GM18526 (cell line): ENCODE data around the gene MORN2.

ENCODE experiments used
- POLR2A ChIP-seq: IDR thresholded peaks from 3 replicates; pipeline ENCODE4 v1.6.1; 2011; ENCODE audit not compliant: insufficient read length; ENCODE audit errors: extremely low read depth

Gene MORN2

GRCh38 chr2:38876407-38876806 is 631 bp downstream of the MORN2 start:
- no peak for TF ChIP-seq POLR2A

GRCh38 chr2:38886063-38886462 is 10.3 kb downstream of the MORN2 start:
- no peak for TF ChIP-seq POLR2A

GRCh38 chr2:38887347-38887746 is 11.6 kb downstream of the MORN2 start:
- TF ChIP-seq POLR2A, result no peak

GRCh38 chr2:38887902-38888554 is 12.3 kb downstream of the MORN2 start:
- no peak for TF ChIP-seq POLR2A

GRCh38 chr2:38889045-38889444 is 13.3 kb downstream of the MORN2 start:
- no peak for TF ChIP-seq POLR2A

DNA sequence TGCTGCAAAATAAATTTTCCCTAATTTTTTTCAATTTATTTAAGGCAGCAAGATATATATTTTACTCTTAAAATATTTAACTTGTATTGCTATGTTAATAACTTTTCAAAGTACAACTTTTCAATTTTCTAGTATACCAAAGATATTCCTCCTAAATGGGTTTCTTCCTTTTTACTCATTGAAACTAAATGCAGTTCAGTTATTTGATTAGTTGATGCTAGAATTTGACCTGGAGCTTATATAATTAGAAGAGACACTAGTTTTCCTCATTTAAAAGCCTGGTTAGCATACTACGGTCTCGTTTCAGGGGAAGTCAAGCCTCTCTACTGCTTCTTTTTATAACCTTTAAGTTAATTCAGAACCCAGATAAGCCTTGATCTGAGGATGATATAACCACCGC is 13.8 kb downstream of the MORN2 start, which contains the start of gene ARHGEF33:
Gene ARHGEF33 (plus strand): TSS at position 301 of the 400 bp plus-strand sequence. CDS start 29,573 bp downstream, outside the sequence.
- TF ChIP-seq POLR2A, result no peak

- TF ChIP-seq POLR2A, result no peak
Measured at GRCh38 chr2:38892819-38893218, 17.0 kb downstream of the MORN2 start.

DNA sequence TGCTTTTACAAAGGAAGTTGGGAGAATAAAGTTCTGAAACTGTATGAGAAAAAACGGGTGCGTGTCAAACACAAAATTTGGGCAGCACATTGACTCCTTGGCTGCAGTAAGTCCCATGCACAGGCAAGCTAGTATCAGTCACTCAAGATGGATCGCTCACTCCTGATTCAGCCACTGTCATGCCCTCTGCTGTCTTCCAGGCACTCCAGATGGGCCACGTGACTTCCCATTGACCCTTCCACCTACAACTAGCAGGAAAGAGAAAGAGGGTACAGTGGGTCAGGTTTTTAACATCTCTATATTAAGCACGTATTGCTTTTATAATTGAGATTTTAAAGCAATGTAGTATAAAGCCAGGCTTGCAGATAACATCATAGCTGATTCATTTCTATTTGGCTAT is 22.5 kb downstream of the MORN2 start:
- TF ChIP-seq POLR2A, result no peak

DNA sequence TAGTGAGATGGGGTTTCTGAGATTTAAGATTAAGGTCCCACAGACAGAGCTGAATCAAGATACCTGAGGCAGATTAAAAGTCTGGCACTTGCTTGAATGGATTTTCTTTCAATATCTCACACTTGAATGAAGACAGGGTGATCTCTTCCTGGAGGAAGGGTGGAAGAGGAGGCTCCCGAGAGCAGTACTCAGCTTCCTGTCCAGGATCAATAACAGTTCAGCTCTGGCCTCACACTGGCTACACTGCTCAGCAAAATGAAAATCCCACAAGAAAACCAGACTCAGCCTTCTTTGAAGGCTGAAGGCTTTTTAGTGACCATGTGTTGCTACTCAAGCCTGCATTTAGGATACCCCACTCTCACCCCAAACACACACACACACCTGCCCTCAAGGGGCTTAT is 24.9 kb downstream of the MORN2 start:
- no peak for TF ChIP-seq POLR2A

- TF ChIP-seq POLR2A, result no peak
Measured at GRCh38 chr2:38905251-38905650, 29.5 kb downstream of the MORN2 start.

DNA sequence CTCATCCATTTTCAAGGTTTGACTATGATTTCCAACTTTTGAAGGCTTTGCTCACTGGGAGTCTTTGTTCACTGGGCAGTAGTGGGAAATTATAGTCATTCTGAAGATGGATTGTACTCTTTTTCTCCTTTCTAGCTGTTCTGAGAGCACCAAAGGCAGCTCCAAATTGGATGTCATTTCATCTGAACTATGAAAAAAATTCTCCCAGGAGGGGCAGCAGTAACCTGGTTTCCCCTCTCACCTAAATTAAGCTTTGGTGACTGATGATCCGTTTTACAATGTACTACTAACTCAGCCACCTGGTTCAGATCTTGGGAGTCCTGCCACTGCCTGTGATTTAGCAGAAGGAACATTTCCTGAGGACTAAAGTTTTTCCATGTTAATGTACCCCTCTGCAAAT is 31.5 kb downstream of the MORN2 start:
- no peak for TF ChIP-seq POLR2A

DNA sequence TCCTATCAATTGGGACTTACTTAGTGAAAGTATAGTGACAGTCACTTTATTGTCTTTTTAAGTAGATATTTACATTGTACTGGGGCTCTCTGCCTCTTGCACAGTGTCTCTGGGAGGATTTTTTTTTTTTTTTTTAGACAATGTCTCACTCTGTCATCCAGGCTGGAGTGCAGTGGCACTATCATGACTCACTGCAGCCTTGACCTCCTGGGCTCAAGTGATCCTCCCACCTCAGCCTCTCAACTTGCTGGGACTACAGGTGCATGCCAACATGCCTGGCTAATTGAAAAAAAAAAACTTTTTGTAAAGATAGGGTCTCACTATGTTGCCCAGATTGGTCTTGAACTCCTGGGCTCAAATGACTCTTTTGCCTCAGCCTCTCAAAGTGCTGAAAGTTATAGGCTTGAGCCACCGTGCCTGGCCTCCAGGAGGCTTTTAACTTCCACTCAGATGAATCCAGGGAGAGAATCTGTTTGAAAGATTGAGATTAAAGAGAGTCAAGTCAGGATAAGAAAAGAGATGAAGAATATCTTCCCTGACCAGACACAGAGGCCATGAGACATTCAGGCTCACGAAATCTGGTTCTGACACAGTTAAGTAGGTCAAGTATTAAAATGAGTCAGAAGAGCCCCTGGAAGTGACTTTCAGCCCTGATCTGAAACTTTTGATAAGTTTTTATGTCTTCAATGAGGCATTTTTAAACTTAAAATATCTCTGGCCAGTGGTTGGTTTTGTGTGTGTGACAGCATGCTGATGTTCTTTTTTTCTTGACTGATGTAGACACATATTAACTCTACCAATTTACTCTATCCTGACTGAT is 32.2 kb downstream of the MORN2 start:
- no peak for TF ChIP-seq POLR2A

DNA sequence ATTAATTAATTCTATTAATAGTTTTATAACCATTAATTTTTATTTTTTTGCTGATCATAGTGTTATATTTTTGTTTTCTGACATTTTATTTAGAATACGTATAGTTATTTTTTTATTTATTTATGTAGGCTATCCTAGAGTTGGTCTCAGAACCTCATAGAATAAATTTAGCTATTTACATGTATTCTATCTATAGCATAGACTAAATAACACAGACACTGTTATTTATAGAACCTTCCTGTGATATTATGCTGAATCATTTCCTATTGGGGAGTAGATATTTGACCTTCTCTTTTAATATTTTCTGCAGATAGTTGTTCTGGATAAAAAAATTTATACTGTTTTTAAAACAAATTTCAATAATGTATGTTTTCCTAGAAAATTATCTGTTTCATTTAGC is 34.1 kb downstream of the MORN2 start:
- no peak for TF ChIP-seq POLR2A

GRCh38 chr2:38911191-38911590 is 35.4 kb downstream of the MORN2 start:
- TF ChIP-seq POLR2A, result no peak

- TF ChIP-seq POLR2A, result no peak
Measured at GRCh38 chr2:38912619-38913018, 36.8 kb downstream of the MORN2 start.

- no peak for TF ChIP-seq POLR2A
Measured at GRCh38 chr2:38922389-38922788, 46.6 kb downstream of the MORN2 start.

- no peak for TF ChIP-seq POLR2A
Measured at GRCh38 chr2:38922902-38923301, 47.1 kb downstream of the MORN2 start.

- no peak for TF ChIP-seq POLR2A
Measured at GRCh38 chr2:38925982-38926381, 50.2 kb downstream of the MORN2 start.
